ENCODE data around the gene IQCC. TPM values are rescaled to one million over a fixed set of nuclear protein-coding genes. Genes with fewer than 3 reads are reported as not detected.
"Not testable (repeated sequence)": the region's sequence is repeated elsewhere in the genome, so short reads cannot be mapped to it uniquely, and the experiment has no call there.

The IQCC gene
- total RNA-seq, result 3.1 to 3.8 TPM (median 3.3 TPM) in 3 replicates

DNA sequence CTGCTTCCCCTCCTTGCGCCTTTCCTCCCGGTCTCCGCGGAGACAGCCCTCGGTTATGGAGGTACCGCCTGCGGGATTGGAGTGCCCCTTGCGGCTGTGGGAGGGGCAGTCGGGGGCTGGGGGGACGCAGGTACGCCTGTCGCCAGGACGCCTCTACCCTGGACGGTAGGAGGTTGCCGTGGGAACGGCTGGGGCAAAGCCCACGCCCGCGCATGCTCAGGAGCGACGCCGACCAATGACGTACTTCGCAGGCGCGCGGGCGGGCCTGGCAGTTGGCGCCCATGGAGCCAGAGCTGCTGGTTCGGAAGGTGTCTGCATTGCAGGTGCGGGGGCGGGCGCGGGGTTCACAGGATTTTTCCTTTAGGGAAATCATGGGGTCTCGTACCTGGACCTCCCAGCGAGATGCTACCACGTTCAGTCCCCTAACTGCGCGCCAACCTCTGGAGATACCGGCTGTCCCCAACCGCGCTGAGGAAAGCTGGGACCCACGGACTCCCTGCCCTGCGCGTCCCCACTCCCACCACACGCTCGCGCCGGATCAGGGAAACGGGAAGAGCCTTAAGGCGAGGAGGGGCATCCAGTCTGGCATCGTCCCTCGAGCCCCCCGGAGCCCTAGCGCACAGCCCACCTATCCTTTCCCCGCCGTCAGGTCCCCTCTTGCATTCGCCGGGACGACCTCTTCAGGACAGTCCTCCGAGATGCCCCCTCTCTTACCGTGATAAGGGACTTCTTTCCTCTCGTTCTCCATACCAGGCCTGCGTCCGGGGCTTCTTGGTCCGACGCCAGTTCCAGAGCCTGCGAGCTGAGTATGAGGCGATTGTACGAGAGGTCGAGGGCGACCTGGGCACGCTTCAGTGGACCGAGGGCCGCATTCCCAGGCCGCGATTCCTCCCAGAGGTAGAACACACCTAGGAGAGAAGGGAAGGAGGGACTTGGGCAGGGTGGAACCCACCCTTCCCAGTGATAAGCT lies at the start of gene IQCC:
IQCC (plus strand) TSS at position 271 of the 970 bp plus-strand sequence; CDS start at position 282, 11 bp downstream.
- peak; percentile 84 to 89 for DNase-seq (ENCODE audit: low spot score in 2 of 2, unreplicated experiment in 2 of 2)
- Mint-ChIP-seq H3K9me3 (no peaks in the 10 kb centered on the region), H3K36me3 (no peaks in the 10 kb centered on the region), H3K27me3 (ENCODE audit: low read depth) (no peaks in the 10 kb centered on the region), H3K27ac (peak within 1 kb of the TSS; percentile 86), H3K4me1 (peaks cover 23% of the 10 kb centered on the region), H3K4me3 (peak within 1 kb of the TSS; percentile 89)
- TF ChIP-seq, protein P1, sequence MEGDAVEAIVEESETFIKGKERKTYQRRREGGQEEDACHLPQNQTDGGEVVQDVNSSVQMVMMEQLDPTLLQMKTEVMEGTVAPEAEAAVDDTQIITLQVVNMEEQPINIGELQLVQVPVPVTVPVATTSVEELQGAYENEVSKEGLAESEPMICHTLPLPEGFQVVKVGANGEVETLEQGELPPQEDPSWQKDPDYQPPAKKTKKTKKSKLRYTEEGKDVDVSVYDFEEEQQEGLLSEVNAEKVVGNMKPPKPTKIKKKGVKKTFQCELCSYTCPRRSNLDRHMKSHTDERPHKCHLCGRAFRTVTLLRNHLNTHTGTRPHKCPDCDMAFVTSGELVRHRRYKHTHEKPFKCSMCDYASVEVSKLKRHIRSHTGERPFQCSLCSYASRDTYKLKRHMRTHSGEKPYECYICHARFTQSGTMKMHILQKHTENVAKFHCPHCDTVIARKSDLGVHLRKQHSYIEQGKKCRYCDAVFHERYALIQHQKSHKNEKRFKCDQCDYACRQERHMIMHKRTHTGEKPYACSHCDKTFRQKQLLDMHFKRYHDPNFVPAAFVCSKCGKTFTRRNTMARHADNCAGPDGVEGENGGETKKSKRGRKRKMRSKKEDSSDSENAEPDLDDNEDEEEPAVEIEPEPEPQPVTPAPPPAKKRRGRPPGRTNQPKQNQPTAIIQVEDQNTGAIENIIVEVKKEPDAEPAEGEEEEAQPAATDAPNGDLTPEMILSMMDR (IDR thresholded peaks at IDR 0.05; ENCODE audit: unreplicated experiment), result peak; percentile 10

DNA sequence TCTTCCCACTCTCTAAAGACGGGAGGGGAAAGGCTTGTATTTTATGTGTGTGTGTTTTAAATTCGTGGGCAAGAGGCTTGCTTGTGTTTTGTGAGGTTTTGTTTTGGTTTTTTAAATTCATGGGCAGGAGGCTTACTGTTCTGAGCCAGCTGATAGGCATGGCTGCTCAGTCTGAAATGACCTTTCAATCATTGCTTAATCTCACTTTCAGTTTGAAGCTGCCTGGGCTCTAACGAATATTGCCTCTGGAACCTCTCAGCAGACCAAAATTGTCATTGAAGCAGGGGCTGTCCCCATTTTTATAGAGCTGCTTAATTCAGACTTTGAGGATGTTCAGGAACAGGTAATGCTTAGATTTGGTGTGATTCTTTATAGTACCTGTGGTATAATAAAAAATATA lies 46.3 kb upstream of the IQCC start:
- no peak overlapping the region for H3K27ac Mint-ChIP-seq
- no peaks in the 10 kb centered on the region for H3K27me3 Mint-ChIP-seq (ENCODE audit: low read depth)
- no peaks in the 10 kb centered on the region for H3K4me1 Mint-ChIP-seq
- H3K36me3 Mint-ChIP-seq, result peaks cover 49% of the 10 kb centered on the region
- no peak for DNase-seq (ENCODE audit: low spot score in 2 of 2, unreplicated experiment in 2 of 2)
- H3K4me3 Mint-ChIP-seq, result no peak overlapping the region
- TF ChIP-seq, protein P1 (IDR thresholded peaks at IDR 0.05; ENCODE audit: unreplicated experiment), result no peak
- H3K9me3 Mint-ChIP-seq, result no peaks in the 10 kb centered on the region

- Mint-ChIP-seq H3K4me3 (no peak overlapping the region), H3K9me3 (no peaks in the 10 kb centered on the region), H3K27me3 (ENCODE audit: low read depth) (no peaks in the 10 kb centered on the region), H3K27ac (no peak overlapping the region), H3K4me1 (no peaks in the 10 kb centered on the region), H3K36me3 (peaks cover 49% of the 10 kb centered on the region)
- TF ChIP-seq, protein P1 (IDR thresholded peaks at IDR 0.05; ENCODE audit: unreplicated experiment), result no peak
- DNase-seq (ENCODE audit: low spot score in 2 of 2, unreplicated experiment in 2 of 2), result no peak
Observed at GRCh38 chr1:32163405-32163804, 42.1 kb upstream of the IQCC start.

DNA sequence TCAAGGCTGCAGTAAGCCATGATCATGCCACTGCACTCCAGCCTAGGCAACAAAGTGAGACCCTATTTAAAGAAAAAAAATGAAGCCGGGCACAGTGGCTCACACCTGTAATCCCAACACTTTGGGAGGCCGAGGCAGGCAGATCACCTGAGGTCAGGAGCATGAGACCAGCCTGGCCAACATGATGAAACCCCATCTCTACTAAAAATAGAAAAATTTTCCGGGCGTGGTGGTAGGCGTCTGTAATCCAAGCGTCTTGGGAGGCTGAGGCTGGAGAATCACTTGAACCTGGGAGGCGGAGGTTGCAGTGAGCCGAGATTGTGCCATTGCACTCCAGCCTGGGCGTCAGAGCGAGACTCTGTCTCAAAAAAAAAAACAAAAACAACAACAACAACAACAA lies 39.8 kb upstream of the IQCC start:
- DNase-seq (ENCODE audit: low spot score in 2 of 2, unreplicated experiment in 2 of 2); H3K27me3 Mint-ChIP-seq (ENCODE audit: low read depth); H3K9me3 Mint-ChIP-seq; H3K4me3 Mint-ChIP-seq; H3K27ac Mint-ChIP-seq; H3K4me1 Mint-ChIP-seq: not testable (repeated sequence)
- peaks cover 54% of the 10 kb centered on the region for H3K36me3 Mint-ChIP-seq

DNA sequence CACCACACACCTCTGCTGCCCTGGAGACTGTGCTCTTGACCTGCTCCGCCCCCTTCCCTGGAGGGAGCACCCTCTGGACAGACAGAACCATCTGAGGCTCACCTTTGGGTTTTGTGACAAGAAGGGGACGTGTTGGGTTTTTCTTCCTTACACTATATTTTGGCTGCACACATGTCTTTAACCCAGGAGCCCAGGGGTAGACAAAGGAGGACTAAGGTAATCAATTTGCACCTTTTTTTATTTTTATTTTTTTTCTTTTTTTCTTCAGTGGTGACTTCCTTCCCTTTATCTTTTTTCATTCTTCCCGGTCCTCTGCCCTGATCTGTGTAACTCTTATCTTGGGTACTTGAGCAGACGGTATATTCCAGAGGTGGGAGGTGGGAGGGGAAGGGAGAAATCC lies 34.5 kb upstream of the IQCC start:
- TF ChIP-seq, protein P1 (IDR thresholded peaks at IDR 0.05; ENCODE audit: unreplicated experiment), result no peak
- H3K27ac Mint-ChIP-seq, result no peak overlapping the region
- no peak for DNase-seq (ENCODE audit: low spot score in 2 of 2, unreplicated experiment in 2 of 2)
- no peaks in the 10 kb centered on the region for H3K9me3 Mint-ChIP-seq
- no peaks in the 10 kb centered on the region for H3K4me1 Mint-ChIP-seq
- H3K36me3 Mint-ChIP-seq, result peaks cover 48% of the 10 kb centered on the region
- H3K27me3 Mint-ChIP-seq (ENCODE audit: low read depth), result no peaks in the 10 kb centered on the region
- H3K4me3 Mint-ChIP-seq, result no peak overlapping the region

- Mint-ChIP-seq H3K4me3 (no peak overlapping the region), H3K27ac (no peak overlapping the region), H3K27me3 (ENCODE audit: low read depth) (no peaks in the 10 kb centered on the region), H3K9me3 (no peaks in the 10 kb centered on the region), H3K36me3 (peaks cover 39% of the 10 kb centered on the region), H3K4me1 (no peaks in the 10 kb centered on the region)
- DNase-seq (ENCODE audit: low spot score in 2 of 2, unreplicated experiment in 2 of 2), result no peak
- TF ChIP-seq, protein P1 (IDR thresholded peaks at IDR 0.05; ENCODE audit: unreplicated experiment), result no peak
Observed at GRCh38 chr1:32172621-32173245, 32.7 kb upstream of the IQCC start.

Measured in mesothelial cell of epicardium (in vitro differentiated cells).